A673 (cell line): ENCODE measurements around the gene ZNF74.

Experiments used
- CTCF ChIP-seq: fragments of 300-800, 200-600 bp; sonication (generic); conservative IDR thresholded peaks from 2 replicates; pipeline ENCODE4 v1.5.1; 2017; ENCODE audit warnings: low read depth, mild to moderate bottlenecking, antibody characterized with exemption, low read length, moderate library complexity, mixed read lengths
- EZH2 ChIP-seq: fragments of 200-600 bp; sonication (generic); IDR thresholded peaks from 2 replicates; pipeline ENCODE4 v1.6.1; 2017; ENCODE audit warnings: borderline replicate concordance, low read depth, mild to moderate bottlenecking, mixed read lengths, antibody characterized with exemption, low read length; ENCODE audit not compliant: poor library complexity, severe bottlenecking

- TF ChIP-seq CTCF = no peak
- no peak for TF ChIP-seq EZH2
Observed at GRCh38 chr22:20446383-20446970, 52.5 kb downstream of the ZNF74 start.
